ENCODE results near the gene ACVR1.

The ACVR1 gene

DNA sequence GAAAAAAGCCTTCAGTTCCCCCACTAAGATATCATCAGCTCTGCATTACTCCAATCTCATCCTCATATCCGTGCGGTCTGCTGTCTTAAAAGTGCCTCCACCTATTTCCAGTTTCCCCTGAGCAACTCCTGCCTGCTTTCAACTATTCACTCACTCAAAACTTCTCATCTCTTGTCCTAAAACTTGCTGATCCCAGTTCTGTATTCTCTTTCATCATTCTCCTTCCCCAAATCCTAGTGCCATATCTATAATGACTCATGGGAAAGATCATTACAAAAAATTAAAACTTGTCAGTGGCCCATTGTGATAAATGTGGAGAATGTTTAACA is 20.0 kb downstream of the ACVR1 start:
- DNase-seq (ENCODE audit: low read depth in 2 of 2), result no peak

DNA sequence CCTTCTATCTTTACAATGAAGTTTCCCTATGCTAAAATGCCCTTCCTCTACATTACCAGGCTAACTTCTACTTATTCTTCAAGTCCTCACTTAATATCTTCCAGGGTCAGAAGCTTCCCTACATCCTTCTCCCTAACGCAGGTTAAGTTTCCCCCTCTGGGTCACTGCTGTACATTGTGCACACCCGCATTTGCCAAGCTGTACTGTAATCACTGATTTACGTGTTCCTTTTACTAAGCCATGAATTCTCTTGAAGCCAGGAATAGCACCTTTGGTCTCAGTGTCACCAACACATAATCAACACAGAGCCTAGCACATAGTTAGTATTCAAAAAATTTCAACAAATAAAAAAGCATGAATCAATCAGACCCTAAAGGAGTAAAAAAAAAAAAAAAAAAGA is 22.3 kb downstream of the ACVR1 start:
- no peak for DNase-seq (ENCODE audit: low read depth in 2 of 2)

DNA sequence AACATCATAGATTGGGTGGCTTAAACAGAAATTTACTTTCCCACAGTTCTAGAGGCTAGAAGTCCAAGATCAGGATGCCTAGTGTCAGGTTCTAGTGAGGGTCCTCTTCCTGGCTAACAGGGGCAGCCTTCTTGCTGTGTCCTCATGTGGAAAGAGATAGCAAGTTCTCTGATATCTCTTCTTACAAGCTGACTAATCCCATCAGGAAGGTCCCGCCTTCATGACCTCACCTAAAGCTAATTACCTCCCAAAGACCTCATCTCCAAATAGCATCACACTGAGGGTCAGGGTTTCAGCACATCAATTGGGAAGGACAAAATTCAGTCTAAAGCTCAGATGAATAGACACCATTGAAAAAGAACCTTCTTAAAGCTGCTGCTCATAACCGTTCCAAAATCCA is 22.9 kb downstream of the ACVR1 start:
- no peak for DNase-seq (ENCODE audit: low read depth in 2 of 2)

DNA sequence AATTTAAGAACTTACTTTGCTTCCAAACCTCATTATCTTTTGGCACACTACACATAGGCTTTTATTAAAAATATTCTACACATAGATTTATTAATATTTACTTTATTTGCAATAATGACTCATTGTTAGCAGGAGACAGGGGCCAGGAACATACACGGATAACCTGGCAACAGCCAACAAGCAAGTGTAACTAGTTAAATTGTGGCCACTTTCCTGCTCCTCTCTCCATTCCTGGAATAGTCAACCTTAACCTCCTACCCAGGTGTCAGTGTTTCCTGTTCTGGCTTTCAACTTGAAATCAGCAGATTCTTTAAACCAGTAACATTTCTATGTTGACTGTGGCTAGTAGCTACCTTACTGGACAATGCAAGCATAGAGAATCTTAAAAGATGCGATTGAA is 26.5 kb downstream of the ACVR1 start:
- DNase-seq (ENCODE audit: low read depth in 2 of 2), result no peak

DNA sequence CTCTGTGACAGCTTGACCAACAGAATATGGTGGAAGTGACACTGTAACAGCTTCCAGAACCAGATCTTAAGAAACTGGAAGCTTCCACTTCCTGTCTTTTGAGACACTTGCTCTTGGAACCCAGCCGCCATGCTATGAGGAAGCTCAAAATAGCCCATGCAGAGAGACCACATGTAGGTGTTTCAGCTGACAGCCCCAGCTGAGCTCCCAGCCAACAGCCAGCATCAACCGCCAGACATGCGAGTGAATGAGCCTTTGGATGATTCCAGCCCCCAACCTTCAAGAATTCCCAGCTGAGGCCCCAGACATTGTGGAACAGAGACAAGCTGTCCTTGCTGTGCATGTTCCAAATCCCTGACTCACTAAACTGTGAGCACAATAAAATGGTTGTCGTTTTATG is 27.9 kb downstream of the ACVR1 start:
- no peak for DNase-seq (ENCODE audit: low read depth in 2 of 2)

DNA sequence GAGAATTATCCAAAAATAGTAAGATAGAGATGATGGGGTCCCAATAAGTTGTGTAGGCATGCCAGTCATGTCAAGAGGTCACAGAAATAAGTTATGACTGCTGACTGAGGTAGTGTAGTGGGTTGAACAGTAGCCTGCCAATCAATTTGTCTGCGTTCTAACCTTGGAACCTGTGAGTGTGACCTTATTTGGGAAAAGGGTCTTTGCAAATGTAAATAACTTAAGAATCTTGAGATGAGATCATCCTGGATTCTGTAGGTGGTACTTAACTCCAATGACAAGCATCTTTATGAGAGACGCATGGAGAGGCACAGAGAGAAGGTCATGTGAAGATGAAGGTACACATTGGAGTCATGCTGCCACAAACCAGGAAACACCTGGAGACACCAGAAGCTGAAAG is 31.0 kb downstream of the ACVR1 start:
- no peak for DNase-seq (ENCODE audit: low read depth in 2 of 2)

DNA sequence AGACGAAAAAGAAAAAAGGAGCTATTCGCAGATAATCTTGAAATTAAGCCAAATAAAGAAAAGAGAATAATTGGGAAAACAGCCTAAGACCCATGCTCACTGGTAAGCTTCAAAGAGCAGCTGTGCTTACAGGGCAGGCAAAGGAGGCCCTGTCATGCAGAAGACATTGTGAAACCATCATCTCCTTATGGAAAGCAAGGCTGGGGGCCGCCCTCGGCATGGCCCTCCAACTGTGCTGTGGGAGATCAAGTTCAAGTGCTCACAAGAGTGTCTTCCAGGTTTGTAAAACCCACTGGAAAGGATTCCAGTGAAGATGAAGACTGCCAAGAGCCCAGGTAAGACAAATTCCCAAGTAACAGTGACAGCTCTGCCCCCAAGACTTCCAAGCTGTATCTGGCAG is 32.2 kb downstream of the ACVR1 start:
- DNase-seq (ENCODE audit: low read depth in 2 of 2), result no peak

DNA sequence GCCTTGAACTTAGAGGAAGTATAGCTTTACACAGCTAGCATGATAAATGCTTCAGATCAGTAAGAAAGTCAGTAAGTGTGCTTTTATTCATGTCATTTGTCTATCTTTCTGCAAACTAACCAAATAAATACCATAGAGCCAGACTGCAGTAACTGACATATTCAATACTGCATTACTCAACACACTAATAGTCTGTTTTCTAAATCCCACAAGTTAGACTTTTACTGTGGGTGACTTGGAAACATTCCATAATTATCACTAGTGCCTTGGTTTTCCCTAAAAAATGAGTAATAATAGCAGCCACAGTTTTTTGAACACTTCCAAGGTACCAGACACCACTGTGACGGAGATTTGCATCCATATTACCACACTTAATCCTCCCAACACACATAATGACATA is 33.0 kb downstream of the ACVR1 start:
- no peak for DNase-seq (ENCODE audit: low read depth in 2 of 2)

DNA sequence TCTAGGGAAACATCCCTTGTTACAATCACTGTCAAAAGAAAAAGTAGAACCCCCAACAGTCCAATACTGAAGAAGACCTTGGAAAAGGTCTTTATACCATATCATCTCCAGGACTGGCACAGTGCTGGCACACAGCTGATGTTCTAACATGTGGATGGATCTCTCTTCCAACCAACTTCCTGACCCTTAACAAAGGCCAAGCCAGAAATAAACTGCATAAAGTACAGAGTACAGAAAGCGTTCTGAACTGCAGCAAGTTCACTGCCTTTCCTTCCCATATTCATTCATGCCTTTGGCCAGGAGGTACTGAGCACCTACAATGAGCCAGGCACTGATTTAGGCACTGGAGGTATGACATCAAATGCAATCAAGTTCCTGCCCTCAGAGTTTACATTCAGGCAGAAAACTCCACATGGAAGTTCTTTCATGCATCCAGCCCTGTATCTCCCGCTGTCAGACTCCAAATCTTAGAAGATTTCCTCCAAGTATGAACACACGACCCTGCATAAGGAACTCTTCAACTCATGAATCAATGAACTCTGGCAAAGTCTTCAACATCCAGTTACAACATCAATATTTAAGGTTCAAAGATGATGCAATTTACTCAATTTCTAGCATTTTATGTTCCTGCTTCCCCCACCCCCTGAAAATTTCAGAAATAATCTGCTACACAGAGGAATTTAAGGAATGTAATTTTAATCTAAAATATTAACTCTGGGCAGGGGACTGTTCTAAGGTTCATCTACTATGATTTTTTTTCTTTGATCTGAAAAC is 33.8 kb downstream of the ACVR1 start:
- no peak for DNase-seq (ENCODE audit: low read depth in 2 of 2)

DNA sequence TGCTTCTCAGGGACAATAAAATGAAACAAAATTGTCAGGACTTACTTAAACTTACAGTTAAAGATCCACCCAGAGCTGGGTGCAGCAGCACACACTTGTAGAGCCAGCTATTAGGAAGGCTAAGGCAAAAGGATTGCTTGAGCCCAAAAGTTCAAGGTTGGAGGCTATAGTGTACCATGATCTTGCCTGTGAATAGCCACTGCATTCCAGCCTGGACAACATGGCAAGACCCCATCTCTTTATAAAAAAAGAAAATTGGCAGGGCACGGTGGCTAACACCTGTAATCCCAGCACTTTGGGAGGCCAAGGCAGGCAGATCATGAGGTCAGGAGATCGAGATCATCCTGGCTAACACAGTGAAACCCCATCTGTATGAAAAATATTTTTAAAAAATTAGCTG is 34.6 kb downstream of the ACVR1 start:
- no peak for DNase-seq (ENCODE audit: low read depth in 2 of 2)

DNA sequence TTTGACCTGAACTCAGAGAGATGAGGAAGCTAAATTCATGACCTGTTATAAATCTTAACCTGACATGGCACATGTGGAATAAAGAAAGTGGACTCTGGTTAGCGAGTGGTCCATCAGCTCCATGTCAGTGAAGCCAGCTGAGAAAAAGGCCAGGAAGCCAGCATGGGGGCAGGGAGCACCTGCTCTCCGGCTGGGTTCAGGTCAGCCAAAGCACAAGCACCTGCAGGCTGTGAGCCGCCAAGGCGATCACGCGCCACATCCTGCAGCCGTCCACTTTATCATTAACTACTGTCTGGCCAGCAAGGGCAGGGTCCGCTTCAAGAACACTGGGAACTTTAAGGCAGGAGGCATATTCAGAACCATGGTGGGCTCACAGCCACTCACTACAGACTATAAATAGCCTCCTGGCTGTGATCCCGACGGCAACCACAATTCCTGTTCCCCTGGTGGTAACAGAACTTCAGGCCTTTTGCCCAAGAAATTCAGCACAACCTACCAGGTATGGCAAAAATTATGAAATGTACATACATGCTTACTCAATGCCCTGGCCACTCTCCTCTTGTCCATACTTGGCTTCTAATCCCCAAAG is 35.5 kb downstream of the ACVR1 start:
- no peak for DNase-seq (ENCODE audit: low read depth in 2 of 2)

DNA sequence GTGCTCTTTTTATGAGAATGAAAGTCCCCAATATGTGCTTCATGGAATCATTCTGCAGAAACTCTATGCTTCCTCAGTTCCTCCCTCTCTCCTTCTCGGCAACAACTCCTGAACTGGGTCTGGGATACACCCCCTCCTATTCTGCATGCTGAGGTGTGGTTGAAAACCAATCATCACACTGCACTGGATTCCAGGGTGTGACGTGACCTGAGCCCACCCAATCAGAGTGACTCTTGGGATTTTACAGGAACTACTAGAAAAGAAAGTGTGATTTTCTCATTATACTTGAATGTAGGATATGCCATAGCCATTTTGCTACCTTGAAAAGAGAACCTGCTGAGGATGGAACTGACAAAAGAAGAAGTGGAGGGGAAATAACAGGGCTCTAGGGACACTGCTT is 36.3 kb downstream of the ACVR1 start:
- DNase-seq (ENCODE audit: low read depth in 2 of 2), result no peak

DNA sequence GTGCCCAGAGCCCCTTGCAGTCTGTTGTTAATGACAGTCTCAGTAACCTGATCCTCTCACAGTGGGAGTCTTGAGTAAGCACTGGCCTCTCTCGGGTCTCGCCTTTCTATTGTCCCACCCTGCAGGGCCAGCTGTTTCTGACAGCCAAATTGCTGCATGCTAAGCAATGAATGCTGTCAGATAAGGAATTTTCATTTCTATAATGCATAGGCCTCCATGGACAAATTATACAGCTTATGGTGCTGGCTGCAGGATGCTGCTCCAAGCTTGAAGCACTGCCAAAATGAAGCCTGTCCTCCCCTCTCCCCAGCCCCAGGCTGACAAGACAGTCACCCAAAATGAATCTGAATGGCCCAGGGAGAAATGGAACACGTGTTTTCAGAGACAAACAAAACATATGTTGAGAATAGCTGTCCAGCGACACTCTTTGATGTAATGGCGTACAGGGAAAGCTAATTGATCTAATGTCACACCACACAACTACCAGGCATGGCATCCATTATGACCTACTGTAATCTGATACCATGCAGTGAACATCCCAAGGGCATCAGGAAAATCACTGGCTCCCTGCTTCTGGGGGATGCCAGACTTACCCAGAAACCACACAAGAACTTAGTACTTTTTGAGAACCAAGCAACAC is 36.8 kb downstream of the ACVR1 start:
- DNase-seq (ENCODE audit: low read depth in 2 of 2), result no peak

DNA sequence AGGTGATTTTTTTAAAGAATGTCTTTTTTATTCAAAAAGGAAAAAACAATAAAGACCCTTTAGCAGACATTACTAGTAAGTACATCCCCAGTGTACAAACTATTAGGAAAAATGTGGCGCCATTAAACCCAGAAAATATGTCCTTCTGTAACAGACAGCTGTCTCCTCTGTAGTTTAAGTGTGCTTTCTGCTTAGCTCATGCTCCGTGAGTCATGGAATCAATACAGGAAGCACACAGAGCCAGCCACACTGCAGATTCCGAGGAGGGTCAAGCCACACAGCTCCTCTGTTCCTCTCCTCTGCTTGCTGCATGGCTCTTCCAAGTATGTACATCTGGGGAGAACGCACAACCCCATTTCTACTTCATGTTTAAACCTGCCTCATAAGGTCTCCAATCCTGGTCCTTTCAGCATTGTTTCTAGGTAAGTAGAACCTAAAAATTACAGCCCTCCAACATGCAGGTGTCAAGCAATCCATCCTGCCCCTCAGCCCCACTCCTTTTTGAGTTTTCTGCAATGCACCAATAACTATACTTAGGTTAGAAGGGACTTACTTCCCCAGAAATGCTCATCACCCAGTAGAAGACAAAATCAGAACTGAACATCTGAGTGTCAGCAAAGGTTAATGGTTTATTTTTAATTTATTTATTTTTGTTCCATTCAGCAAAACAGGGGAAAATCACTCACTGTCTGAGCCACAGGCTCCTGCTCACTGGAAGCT is 37.5 kb downstream of the ACVR1 start:
- DNase-seq (ENCODE audit: low read depth in 2 of 2), result no peak

DNA sequence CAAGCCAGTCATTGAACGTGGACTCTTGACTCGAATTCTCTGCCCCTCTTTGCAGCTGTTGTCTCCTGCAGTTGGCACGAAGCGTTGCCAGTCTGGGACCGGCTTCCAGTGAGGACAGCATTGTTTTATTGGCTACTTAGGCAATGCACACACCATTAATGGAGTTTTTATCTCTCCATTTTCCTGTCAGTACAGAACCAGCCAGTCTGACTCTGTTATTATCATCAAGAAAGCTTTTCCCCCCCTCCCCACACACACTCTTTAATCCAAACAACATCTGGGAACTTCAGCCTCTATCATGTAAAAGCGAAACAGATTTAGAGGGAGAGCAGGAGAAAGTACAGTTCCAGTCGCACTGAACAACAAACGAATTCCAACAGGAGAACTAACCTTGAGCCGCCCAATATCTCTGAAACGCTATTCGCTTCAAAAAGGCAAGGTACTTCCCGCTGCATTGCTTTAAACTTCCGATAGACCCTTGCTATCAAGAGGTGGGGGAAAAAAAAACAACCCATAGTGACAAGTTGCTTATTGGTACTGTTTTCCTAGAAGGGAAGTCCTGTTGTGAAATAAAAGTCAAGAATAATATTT is 38.2 kb downstream of the ACVR1 start:
- DNase-seq (ENCODE audit: low read depth in 2 of 2), result no peak

DNA sequence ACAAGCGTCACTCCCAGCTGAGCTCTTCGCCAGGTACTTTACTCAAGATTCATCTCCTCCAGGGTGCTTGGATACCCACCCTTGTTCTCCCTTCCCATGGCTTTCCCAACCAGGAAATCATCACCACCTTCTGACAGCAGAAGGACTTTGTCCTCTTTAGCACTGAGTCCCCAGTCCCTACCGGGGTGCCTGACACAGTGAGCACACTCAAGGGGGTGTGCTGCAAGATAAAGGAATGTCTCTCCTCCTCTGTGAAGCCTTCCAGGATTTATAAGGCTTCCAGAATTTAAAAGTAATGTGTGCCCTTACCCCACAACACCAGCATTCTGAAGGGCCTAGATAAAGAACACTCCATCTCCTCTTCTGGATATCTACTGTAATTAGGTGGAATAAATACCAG is 39.6 kb downstream of the ACVR1 start:
- no peak for DNase-seq (ENCODE audit: low read depth in 2 of 2)

DNA sequence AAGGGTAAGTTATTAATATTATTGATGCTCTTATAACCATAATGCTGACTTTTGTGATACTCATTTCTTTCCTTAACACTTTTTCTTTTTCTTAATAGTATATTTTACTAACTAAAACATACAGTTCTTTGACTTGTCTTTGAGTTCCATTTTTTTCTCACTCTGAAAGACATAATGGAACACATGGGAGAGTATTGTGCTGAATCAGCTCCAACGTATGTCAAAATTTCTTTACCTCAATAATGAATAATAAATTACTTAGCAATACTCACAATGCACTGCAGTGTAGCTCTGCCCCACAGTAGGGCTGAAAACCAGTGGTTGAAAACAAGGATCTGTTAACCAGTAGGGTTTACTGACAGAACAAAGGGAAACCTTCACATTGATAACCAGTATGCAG is 40.7 kb downstream of the ACVR1 start:
- no peak for DNase-seq (ENCODE audit: low read depth in 2 of 2)

DNA sequence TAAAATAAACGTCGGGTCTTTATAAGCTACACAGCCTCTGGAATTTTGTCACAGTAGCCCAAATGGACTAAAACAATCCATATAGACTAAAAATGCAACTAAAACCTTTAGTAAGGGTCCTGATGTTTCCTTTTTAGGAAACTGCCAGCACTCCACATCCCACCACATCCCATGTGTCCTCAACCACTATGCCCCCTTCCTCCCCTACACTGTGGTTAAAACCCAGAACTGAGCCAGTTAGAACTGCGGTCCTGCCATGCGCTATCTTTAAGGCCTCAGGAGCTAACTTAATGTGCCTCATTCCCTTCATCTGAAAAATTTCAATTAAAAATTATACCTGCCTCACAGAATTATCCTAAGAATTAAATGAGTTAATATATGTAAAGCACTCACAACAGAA is 41.1 kb downstream of the ACVR1 start:
- no peak for DNase-seq (ENCODE audit: low read depth in 2 of 2)

DNA sequence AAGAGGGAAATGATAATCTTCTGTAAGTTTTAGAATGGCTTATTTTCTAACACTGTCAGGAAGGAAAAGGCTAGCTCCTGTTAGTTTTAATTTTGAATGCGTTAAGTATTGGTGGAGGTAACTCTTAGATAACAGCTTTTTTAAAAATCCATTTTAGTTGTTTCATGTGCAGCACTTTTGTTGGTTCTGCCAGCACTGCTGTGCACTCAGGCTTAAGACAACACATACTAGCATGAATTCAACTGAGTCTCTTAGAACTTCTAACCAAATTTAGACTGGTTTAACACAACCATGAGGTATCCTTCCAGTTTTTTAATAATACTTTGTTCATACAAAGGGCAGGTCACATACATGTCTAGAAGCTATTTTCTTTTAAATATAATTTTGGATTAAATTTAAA is 42.4 kb downstream of the ACVR1 start:
- DNase-seq (ENCODE audit: low read depth in 2 of 2), result no peak

DNA sequence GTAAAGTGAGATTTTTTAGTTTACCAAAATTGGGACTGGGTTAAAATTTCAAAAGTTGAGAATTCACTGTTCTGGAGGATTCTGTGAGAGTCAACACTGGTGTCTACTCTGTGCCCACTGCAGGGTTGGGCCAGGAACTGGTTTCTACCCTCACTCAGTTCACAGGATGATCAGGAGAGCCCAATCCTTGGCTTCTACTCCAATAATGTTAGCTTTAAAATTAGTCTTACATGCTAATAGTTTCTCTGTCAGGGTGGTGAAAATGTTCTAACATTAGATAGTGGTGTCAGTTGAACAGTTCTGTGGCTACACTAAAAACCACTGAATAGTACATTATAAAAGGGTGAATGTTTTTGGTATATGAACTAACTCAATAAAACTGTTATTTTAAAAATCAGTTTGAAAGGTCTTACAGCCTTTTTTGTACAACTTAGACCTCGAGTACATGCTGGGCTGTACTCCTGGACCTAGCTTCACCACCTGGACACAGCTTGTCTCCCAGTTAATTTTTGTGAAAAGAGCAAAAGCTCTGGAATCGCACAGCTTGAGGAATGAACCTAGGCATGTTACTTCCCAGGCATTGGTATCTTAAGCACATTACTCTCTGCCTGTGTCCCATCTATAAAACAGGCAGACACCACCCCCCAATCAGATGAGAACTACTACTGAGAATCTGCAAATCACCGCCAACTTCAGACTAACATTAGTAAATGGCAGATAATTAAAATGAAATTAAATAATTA is 44.4 kb downstream of the ACVR1 start:
- DNase-seq (ENCODE audit: low read depth in 2 of 2), result no peak

DNA sequence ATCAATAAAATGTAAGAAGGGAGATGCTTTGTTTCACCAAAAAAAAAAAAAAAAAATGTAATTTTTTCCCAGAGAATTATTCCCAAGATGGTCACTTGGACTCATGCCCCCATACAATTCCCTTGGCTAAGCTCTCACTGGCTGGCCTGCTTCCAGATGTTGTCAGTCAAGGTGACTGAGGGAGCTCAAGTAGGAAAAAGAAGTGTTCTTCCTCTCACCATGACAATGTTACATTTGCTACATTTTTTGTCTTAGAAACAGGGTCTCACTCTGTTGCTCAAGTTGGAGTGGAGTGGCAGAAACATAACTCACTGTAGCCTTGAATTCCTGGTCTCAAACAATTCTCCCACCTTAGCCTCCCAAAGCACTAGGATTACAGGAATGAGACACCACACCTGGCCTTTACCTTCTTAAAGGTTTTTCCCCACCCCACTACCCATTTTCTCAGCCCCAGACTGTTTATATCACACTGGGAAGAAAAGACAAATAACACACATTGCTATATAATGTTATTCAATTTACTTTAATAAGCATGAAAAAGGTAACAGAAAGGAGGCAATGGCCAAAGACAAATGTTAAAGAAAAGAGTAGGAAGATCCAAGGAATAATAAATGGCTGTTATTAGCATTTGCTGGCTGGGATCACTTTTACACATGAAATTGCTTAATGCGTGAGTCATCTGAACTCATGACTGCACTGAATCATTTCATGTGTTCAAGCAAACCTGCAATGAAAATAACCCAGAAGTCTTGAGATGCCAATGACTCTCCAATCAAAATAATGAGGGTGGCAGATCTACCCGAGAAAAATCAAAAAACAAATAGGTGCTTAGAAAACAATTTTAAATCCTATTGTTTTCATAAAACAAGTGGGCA is 45.2 kb downstream of the ACVR1 start:
- DNase-seq (ENCODE audit: low read depth in 2 of 2), result no peak
